Epithelial cell of proximal tubule (primary cell): ENCODE data around the gene FBN1. TPM values are rescaled to one million over a fixed set of nuclear protein-coding genes. Genes with fewer than 3 reads are reported as not detected.

Experiments used
- DNase-seq: peaks from one replicate; pipeline ENCODE4 v3.0.0-alpha.2; 2011; ENCODE audit warnings: low read depth
- H3K4me3 ChIP-seq: 2 replicates; pipeline ENCODE4 v1.5.1; 2011; ENCODE audit warnings: low read depth, mild to moderate bottlenecking, low read length
- CTCF ChIP-seq: conservative IDR thresholded peaks from 2 replicates; pipeline ENCODE4 v1.5.1; 2012; ENCODE audit warnings: low read depth, mild to moderate bottlenecking, low read length
- total RNA-seq: library from RNA; depleted of rRNA; stranded (reverse); fragments of >200 nt; gene quantifications from 2 replicates; pipeline ENCODE4 v1.2.3, GENCODE V29; 2015

Gene FBN1
- total RNA-seq, 1 donor from 2014 or later: 75.2 TPM

- DNase-seq: no peak
- H3K4me3 ChIP-seq: no peak overlapping the region
- no peak for TF ChIP-seq CTCF
These were observed 91.4 kb downstream of the FBN1 start for GRCh38 chr15:48554112-48554511.

GRCh38 chr15:48553559-48553958, 92.0 kb downstream of the FBN1 start:
- H3K4me3 ChIP-seq: no peak overlapping the region
- no peak for DNase-seq

GRCh38 chr15:48550822-48551525, 94.5 kb downstream of the FBN1 start:
- DNase-seq: no peak
- no peak for TF ChIP-seq CTCF
- no peak overlapping the region for H3K4me3 ChIP-seq

More at GRCh38 chr15:48553559-48553958, 92.0 kb downstream of the FBN1 start:
- no peak for TF ChIP-seq CTCF

- TF ChIP-seq CTCF: no peak
- no peak overlapping the region for H3K4me3 ChIP-seq
- DNase-seq: no peak
These were observed 97.1 kb downstream of the FBN1 start for GRCh38 chr15:48548455-48548854.

- no peak for DNase-seq
- H3K4me3 ChIP-seq: no peak overlapping the region
- TF ChIP-seq CTCF: no peak
These were observed 98.2 kb downstream of the FBN1 start for GRCh38 chr15:48547286-48547685.

- H3K4me3 ChIP-seq: no peak overlapping the region
- no peak for TF ChIP-seq CTCF
- no peak for DNase-seq
These were observed 99.2 kb downstream of the FBN1 start for GRCh38 chr15:48546296-48546695.

GRCh38 chr15:48544778-48545177, 100.7 kb downstream of the FBN1 start:
- TF ChIP-seq CTCF: no peak
- no peak for DNase-seq
- H3K4me3 ChIP-seq: no peak overlapping the region
